NT2/D1 (cell line): ENCODE data around the gene ELMO3.

Experiments used
- DNase-seq: peaks from one replicate; pipeline ENCODE4 v3.0.0-alpha.2; 2011; ENCODE audit warnings: low read depth, low spot score
- H3K27me3 ChIP-seq: 2 replicates; pipeline ENCODE4 v1.6.0; 2011; ENCODE audit warnings: mild to moderate bottlenecking; ENCODE audit not compliant: insufficient read length, insufficient read depth
- H3K36me3 ChIP-seq: 2 replicates; pipeline ENCODE4 v1.6.1; 2011; ENCODE audit warnings: mild to moderate bottlenecking, low read length, mixed read lengths; ENCODE audit not compliant: insufficient read depth, insufficient read length
- H3K4me1 ChIP-seq: 2 replicates; pipeline ENCODE4 v1.5.1; 2011; ENCODE audit not compliant: insufficient read depth, insufficient read length
- H3K4me3 ChIP-seq: 2 replicates; pipeline ENCODE4 v1.5.1; 2011; ENCODE audit warnings: low read depth; ENCODE audit not compliant: insufficient read length
- H3K9ac ChIP-seq: 2 replicates; pipeline ENCODE4 v1.6.0; 2011; ENCODE audit warnings: low read depth; ENCODE audit not compliant: insufficient read length
- H3K9me3 ChIP-seq: 2 replicates; pipeline ENCODE4 v1.5.1; 2011; ENCODE audit warnings: mild to moderate bottlenecking, low read length; ENCODE audit not compliant: insufficient read depth
- SUZ12 ChIP-seq: IDR thresholded peaks from 2 replicates; pipeline ENCODE4 v1.6.1; 2011; ENCODE audit not compliant: insufficient read length, insufficient read depth; ENCODE audit errors: extremely low read depth
- YY1 ChIP-seq: IDR thresholded peaks from 2 replicates; pipeline ENCODE4 v1.6.1; 2011; ENCODE audit not compliant: insufficient read length, insufficient read depth
- ZNF274 ChIP-seq: IDR thresholded peaks from 2 replicates; pipeline ENCODE4 v1.6.1; 2011; ENCODE audit warnings: mild to moderate bottlenecking, low read depth, low read length

ELMO3 gene

DNA sequence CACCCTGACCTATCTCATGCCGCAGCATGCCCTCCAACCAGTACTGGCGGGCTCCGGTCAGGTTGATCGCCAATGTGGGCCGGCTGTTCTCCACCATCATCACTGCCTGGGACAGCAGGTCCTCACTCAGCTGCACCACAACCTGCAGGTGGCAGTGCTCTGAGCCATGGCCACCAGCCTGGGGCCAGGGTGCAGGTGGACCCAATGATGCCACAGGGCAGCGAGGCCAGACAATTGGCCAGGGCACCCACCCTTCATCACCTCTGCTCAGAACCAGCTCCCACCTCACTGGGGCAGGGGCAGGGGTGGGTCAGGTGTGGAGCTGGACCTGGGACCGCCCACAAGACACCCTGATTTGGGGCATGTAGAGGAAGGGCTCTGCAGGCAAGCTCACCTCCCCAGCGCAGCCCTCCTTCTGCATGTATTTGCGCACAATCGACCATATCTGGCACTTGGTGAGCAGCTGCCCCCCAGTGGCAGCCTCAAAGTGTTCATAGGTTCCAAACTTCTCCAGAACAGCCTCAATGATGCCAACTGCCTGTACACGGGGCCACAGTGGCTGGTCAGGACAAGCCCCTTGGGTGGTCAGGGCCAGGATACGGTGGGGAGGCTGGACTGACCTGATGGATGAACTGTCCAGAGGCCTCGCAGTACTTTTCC lies 19.4 kb upstream of the ELMO3 start:
- no peaks in the 10 kb centered on the region for H3K9me3 ChIP-seq
- H3K36me3 ChIP-seq: peaks cover 42% of the 10 kb centered on the region
- H3K4me3 ChIP-seq: no peak overlapping the region
- H3K4me1 ChIP-seq: peaks cover 20% of the 10 kb centered on the region
- peaks cover 54% of the 10 kb centered on the region for H3K27me3 ChIP-seq
- TF ChIP-seq ZNF274: no peak
- TF ChIP-seq YY1: no peak
- no peak for TF ChIP-seq SUZ12
- no peak overlapping the region for H3K9ac ChIP-seq
- no peak for DNase-seq

DNA sequence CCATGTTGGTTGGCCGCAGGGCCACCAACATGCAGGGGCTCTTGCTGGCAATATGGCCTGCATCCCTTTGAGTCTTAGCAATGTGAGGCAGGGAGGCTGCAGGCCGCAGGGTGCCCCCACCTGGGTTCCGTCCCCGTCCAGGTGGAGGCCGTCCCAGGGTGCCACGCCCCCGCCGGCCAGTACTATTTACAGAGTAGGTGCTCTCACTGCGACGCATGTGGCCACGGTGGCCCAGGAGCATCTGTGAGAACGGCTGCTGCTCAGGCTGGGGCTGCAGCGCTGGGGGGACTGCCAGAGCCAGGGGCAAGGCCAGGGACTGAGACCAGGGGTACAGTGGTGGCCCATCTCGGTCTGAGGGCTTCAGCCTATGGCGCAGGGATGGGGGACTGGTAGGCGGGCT lies 18.8 kb upstream of the ELMO3 start:
- TF ChIP-seq SUZ12 (no peak), YY1 (no peak), ZNF274 (no peak)
- Histone ChIP-seq H3K4me1 (peaks cover 22% of the 10 kb centered on the region), H3K9me3 (no peaks in the 10 kb centered on the region), H3K4me3 (no peak overlapping the region), H3K9ac (no peak overlapping the region), H3K27me3 (peaks cover 54% of the 10 kb centered on the region), H3K36me3 (peaks cover 41% of the 10 kb centered on the region)
- no peak for DNase-seq

- Histone ChIP-seq H3K9ac (no peak overlapping the region), H3K36me3 (peaks cover 32% of the 10 kb centered on the region), H3K4me1 (peaks cover 30% of the 10 kb centered on the region), H3K27me3 (peaks cover 54% of the 10 kb centered on the region), H3K4me3 (no peak overlapping the region), H3K9me3 (no peaks in the 10 kb centered on the region)
- no peak for DNase-seq
- TF ChIP-seq ZNF274 (no peak), YY1 (no peak), SUZ12 (no peak)
Observed at GRCh38 chr16:67181346-67181745, 17.6 kb upstream of the ELMO3 start.

DNA sequence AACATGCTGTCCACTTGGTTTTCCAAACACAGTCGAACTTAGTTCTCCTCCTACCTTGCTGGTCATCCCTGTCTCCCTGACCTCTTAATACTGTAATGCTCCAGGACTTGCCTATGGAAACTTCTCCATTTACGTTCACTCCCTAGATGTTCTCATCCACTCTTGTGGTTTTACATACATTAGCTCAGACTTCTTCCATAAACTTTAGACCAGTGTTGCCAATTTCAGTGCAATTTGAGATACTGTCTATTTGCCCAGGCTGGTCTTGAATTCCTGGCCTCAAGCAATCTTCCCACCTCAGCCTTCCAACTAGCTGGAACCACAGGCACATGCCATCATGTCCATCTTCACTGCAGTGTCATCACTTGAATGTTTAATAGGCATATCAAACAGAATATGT lies 16.6 kb upstream of the ELMO3 start:
- H3K27me3 ChIP-seq: peaks cover 45% of the 10 kb centered on the region
- H3K9ac ChIP-seq: no peak overlapping the region
- H3K4me3 ChIP-seq: no peak overlapping the region
- no peaks in the 10 kb centered on the region for H3K9me3 ChIP-seq
- H3K4me1 ChIP-seq: peaks cover 38% of the 10 kb centered on the region
- peaks cover 23% of the 10 kb centered on the region for H3K36me3 ChIP-seq
- no peak for DNase-seq
- TF ChIP-seq ZNF274: no peak
- no peak for TF ChIP-seq SUZ12

DNA sequence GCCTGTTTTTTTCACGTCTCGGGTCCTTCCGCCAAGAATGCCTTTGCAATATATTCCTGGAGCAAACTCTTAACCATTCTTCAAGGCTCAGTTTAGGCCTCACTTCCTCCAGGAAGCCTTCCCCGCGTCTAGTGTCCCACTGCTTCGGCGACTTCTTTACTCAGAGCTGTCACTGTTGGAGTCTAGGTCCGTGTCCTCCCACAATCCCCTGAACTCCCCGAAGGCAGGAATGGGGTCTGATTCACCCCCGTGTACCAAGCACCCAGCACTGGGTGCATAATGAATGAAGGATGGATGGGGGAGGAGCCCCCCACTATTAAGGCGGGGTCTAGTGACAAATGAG lies 15.7 kb upstream of the ELMO3 start:
- Histone ChIP-seq H3K4me3 (peak overlapping the region; percentile 81), H3K27me3 (peaks cover 36% of the 10 kb centered on the region), H3K9me3 (no peaks in the 10 kb centered on the region), H3K9ac (peak overlapping the region; percentile 72), H3K4me1 (peaks cover 33% of the 10 kb centered on the region), H3K36me3 (peaks cover 22% of the 10 kb centered on the region)
- TF ChIP-seq SUZ12 (no peak), YY1 (no peak), ZNF274 (no peak)
- DNase-seq: no peak

DNA sequence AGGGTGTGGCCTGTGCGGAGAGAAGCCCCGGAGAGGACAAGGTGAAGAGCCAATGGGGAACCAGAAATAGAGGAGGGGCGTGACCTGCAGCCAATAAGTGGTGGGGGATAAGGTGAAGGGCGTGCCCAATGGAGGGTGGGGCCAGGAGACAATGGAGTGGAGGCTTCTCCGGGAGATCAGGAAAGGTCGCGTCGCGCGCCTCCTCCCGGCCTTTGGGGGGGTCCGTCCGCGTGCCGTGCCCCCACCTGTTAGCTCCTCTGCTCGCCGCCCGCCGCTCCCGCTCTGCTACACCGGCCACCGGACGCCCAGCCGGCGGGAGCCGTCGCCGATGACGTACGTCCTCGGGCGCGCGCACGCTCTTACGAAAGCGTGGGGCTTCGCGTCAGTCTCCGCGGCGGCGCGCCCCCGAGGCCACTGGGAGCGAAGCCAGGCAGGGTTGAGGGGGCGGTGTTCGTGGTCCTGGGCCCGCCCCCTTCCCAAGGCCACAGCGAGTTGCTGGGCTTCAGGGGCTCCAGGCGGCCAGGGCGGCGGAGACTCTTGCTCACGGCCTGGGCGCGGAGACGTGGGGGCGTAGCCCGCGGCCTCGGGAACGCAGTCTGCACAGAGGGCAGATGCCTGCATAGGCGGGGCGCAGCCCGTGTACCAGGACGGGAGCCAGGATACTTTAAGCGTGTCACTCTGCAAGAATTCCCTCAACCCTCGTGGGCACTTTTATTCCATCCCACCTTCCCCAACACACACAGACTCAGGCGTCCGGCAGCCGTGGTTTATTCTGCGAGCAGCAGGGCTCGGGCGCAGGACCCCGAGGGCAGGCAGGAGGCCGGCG lies 15.1 kb upstream of the ELMO3 start, which contains the start of gene MATCAP1:
Gene MATCAP1, minus strand, starts transcription at position 337 of the 826 bp plus-strand sequence. CDS start 3,353 bp downstream, outside the sequence.
- Histone ChIP-seq H3K9ac (peak within 1 kb of the TSS; percentile 87), H3K9me3 (no peaks in the 10 kb centered on the region), H3K4me1 (peaks cover 30% of the 10 kb centered on the region), H3K27me3 (peaks cover 30% of the 10 kb centered on the region), H3K36me3 (peaks cover 22% of the 10 kb centered on the region), H3K4me3 (peak within 1 kb of the TSS; percentile 81)
- no peak for TF ChIP-seq YY1
- no peak for TF ChIP-seq SUZ12
- no peak for TF ChIP-seq ZNF274
- peak; percentile 92 for DNase-seq

DNA sequence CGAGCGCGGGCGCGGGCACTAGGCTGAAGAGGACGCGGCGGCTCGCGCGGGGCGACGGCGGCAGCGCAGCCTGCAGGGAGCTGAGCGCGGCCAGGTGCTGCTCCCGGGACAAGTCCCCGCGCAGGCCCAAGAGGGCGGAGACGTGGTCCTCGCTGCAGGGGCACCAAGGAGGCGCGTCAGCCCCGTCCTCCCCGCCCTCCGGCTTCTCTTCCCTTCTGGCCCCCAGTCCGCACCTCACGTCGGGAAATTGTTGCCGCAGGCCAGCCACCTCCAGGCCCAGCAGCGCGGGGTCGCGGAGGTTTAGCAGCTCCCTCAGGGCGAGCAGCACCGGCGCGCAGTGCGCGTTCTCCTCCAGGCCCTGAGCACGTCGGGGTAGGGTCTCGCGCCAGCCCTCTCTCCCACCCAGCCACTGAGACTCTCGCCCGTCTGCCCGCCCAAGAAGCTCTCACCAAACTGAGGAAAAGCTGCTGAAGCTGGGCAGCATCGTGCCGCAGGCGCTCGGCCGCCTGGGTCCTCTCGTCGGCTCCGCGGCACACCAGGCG lies 14.4 kb upstream of the ELMO3 start:
- peak overlapping the region; percentile 81 for H3K4me3 ChIP-seq
- TF ChIP-seq SUZ12 (no peak), ZNF274 (no peak), YY1 (no peak)
- peaks cover 27% of the 10 kb centered on the region for H3K4me1 ChIP-seq
- peaks cover 24% of the 10 kb centered on the region for H3K27me3 ChIP-seq
- no peak for DNase-seq
- no peaks in the 10 kb centered on the region for H3K9me3 ChIP-seq
- H3K36me3 ChIP-seq: peaks cover 18% of the 10 kb centered on the region
- H3K9ac ChIP-seq: peak overlapping the region; percentile 87
